DOHH2 (cell line): ENCODE measurements around the gene CCND2.

Experiments
- EZH2phosphoT487 ChIP-seq: fragments of 200-600 bp; sonication (generic); IDR thresholded peaks from 2 replicates; pipeline ENCODE4 v1.6.1; 2017; ENCODE audit warnings: borderline replicate concordance, mild to moderate bottlenecking, antibody characterized with exemption, low read length, moderate library complexity, mixed read lengths
- TF ChIP-seq, protein P1 (sequence below): fragments of 200-600 bp; sonication (generic); IDR thresholded peaks from one replicate; pipeline ENCODE4 v1.5.1; 2014; ENCODE audit warnings: antibody characterized with exemption, mild to moderate bottlenecking, low read depth, low read length; ENCODE audit not compliant: poor library complexity, severe bottlenecking

DNA sequence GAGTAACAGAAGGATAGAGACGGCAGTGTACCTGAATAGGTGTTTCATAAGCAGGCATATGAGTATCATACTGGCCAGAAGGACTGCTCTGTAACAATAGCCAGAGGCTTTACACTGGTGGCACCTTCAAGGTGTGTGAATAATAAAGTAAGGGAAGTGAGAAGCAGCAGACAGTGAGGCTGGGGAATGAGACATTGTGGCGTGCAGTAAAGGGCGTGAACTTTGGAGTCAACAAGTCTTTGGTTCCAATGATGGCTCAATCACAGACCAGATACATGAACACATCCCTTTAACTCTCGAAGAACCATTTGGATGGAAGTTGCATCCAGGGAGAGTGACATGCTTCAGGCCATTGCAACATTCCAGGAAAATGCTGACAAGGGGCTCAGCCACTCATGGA lies 32.0 kb upstream of the CCND2 start:
- TF ChIP-seq, protein P1, sequence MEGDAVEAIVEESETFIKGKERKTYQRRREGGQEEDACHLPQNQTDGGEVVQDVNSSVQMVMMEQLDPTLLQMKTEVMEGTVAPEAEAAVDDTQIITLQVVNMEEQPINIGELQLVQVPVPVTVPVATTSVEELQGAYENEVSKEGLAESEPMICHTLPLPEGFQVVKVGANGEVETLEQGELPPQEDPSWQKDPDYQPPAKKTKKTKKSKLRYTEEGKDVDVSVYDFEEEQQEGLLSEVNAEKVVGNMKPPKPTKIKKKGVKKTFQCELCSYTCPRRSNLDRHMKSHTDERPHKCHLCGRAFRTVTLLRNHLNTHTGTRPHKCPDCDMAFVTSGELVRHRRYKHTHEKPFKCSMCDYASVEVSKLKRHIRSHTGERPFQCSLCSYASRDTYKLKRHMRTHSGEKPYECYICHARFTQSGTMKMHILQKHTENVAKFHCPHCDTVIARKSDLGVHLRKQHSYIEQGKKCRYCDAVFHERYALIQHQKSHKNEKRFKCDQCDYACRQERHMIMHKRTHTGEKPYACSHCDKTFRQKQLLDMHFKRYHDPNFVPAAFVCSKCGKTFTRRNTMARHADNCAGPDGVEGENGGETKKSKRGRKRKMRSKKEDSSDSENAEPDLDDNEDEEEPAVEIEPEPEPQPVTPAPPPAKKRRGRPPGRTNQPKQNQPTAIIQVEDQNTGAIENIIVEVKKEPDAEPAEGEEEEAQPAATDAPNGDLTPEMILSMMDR = no peak
- no peak for TF ChIP-seq EZH2phosphoT487
